Parathyroid adenoma (tissue), 2 donors: ENCODE data around the gene CYTH2.
A peak's percentile ranks its signal among the peaks of the same experiment; 100 is the strongest.

Source experiments
- H2AFZ ChIP-seq: fragments of 300-600 bp; sonication (generic); one replicate; pipeline ENCODE4 v1.7.0; 2017; ENCODE audit warnings: antibody characterized with exemption, mild to moderate bottlenecking
- H3K27ac ChIP-seq: fragments of 300-600 bp; sonication (generic); one replicate; pipeline ENCODE4 v1.7.0; 2017
- H3K27me3 ChIP-seq: fragments of 300-600 bp; sonication (generic); one replicate; pipeline ENCODE4 v1.7.0; 2017; ENCODE audit warnings: low read length; ENCODE audit not compliant: control insufficient read depth, insufficient read depth
- H3K36me3 ChIP-seq: fragments of 300-600 bp; sonication (generic); one replicate; pipeline ENCODE4 v1.7.0; 2017; ENCODE audit warnings: low read length; ENCODE audit not compliant: control insufficient read depth, insufficient read depth
- H3K4me1 ChIP-seq: fragments of 300-600 bp; sonication (generic); one replicate; pipeline ENCODE4 v1.7.0; 2017; ENCODE audit warnings: control low read depth
- H3K4me2 ChIP-seq: fragments of 300-600 bp; sonication (generic); one replicate; pipeline ENCODE4 v1.7.0; 2017; ENCODE audit warnings: low read length
- H3K4me3 ChIP-seq: fragments of 300-600 bp; sonication (generic); one replicate; pipeline ENCODE4 v1.7.0; 2017; ENCODE audit warnings: low read depth, low read length
- H3K79me2 ChIP-seq: fragments of 300-600 bp; sonication (generic); one replicate; pipeline ENCODE4 v1.7.0; 2017; ENCODE audit warnings: control low read depth
- H3K9ac ChIP-seq: fragments of 300-600 bp; sonication (generic); one replicate; pipeline ENCODE4 v1.7.0; 2017; ENCODE audit warnings: mild to moderate bottlenecking
- H3K9me3 ChIP-seq: fragments of 300-600 bp; sonication (generic); one replicate; pipeline ENCODE4 v1.7.0; 2017; ENCODE audit warnings: low read length; ENCODE audit not compliant: control insufficient read depth
- TF ChIP-seq, protein P1 (sequence below): fragments of 300-600 bp; sonication (generic); IDR thresholded peaks from one replicate; pipeline ENCODE4 v1.7.0; 2017; ENCODE audit warnings: antibody characterized with exemption, mild to moderate bottlenecking
- donor health status: primary hyperparathyroidism.

CYTH2 gene

GRCh38 chr19:48443731-48444128 lies 25.4 kb upstream of the CYTH2 start:
- H3K4me3 ChIP-seq, result peak overlapping the region; percentile 70
- no peak overlapping the region for H3K27ac ChIP-seq
- peaks cover 13% of the 10 kb centered on the region for H3K4me1 ChIP-seq
- H3K36me3 ChIP-seq, result no peaks in the 10 kb centered on the region
- peak overlapping the region; percentile 19 for H3K9ac ChIP-seq
- peak overlapping the region; percentile 92 for H3K4me2 ChIP-seq
- no peaks in the 10 kb centered on the region for H3K9me3 ChIP-seq
- peak overlapping the region; percentile 97 for H2AFZ ChIP-seq
- peaks cover 4% of the 10 kb centered on the region for H3K79me2 ChIP-seq
- H3K27me3 ChIP-seq, result no peaks in the 10 kb centered on the region
- TF ChIP-seq, protein P1, sequence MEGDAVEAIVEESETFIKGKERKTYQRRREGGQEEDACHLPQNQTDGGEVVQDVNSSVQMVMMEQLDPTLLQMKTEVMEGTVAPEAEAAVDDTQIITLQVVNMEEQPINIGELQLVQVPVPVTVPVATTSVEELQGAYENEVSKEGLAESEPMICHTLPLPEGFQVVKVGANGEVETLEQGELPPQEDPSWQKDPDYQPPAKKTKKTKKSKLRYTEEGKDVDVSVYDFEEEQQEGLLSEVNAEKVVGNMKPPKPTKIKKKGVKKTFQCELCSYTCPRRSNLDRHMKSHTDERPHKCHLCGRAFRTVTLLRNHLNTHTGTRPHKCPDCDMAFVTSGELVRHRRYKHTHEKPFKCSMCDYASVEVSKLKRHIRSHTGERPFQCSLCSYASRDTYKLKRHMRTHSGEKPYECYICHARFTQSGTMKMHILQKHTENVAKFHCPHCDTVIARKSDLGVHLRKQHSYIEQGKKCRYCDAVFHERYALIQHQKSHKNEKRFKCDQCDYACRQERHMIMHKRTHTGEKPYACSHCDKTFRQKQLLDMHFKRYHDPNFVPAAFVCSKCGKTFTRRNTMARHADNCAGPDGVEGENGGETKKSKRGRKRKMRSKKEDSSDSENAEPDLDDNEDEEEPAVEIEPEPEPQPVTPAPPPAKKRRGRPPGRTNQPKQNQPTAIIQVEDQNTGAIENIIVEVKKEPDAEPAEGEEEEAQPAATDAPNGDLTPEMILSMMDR, result no peak

GRCh38 chr19:48444129-48444935 lies 24.8 kb upstream of the CYTH2 start:
- H3K4me2 ChIP-seq, result peak overlapping the region; percentile 92
- peaks cover 13% of the 10 kb centered on the region for H3K4me1 ChIP-seq
- H3K79me2 ChIP-seq, result peaks cover 4% of the 10 kb centered on the region
- peak overlapping the region; percentile 83 for H3K27ac ChIP-seq
- H3K27me3 ChIP-seq, result no peaks in the 10 kb centered on the region
- H3K9me3 ChIP-seq, result no peaks in the 10 kb centered on the region
- no peaks in the 10 kb centered on the region for H3K36me3 ChIP-seq
- TF ChIP-seq, protein P1, result no peak
- peak overlapping the region; percentile 70 for H3K4me3 ChIP-seq
- peak overlapping the region; percentile 97 for H2AFZ ChIP-seq
- H3K9ac ChIP-seq, result peak overlapping the region; percentile 19

- H3K4me1 ChIP-seq, result peaks cover 13% of the 10 kb centered on the region
- H3K27me3 ChIP-seq, result no peaks in the 10 kb centered on the region
- peaks cover 4% of the 10 kb centered on the region for H3K79me2 ChIP-seq
- H3K36me3 ChIP-seq, result no peaks in the 10 kb centered on the region
- TF ChIP-seq, protein P1, result no peak
- H3K27ac ChIP-seq, result peak overlapping the region; percentile 83
- peak overlapping the region; percentile 70 for H3K4me3 ChIP-seq
- H2AFZ ChIP-seq, result peak overlapping the region; percentile 97
- H3K4me2 ChIP-seq, result peak overlapping the region; percentile 92
- H3K9me3 ChIP-seq, result no peaks in the 10 kb centered on the region
- H3K9ac ChIP-seq, result no peak overlapping the region
Measured at GRCh38 chr19:48444936-48445200, 24.3 kb upstream of the CYTH2 start.

DNA sequence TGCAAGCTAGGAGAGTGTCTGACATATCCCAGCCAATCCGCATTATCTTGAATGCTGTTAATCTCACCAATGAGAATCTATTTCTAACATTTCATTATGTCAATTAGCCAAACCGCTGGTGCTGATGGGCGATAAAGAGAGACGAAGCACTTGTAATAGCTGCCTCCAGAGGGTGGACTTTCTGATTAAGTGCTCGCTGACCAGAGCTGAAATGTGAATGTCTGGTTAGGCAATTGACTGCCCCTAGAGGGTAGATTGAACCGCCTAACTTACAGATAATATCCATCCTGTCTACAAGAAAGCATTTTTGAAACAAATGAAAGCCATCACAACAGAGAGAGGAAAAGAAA lies 23.9 kb upstream of the CYTH2 start:
- TF ChIP-seq, protein P1, result peak; percentile 55

More for the DNA sequence above, 23.9 kb upstream of the CYTH2 start:
- H3K36me3 ChIP-seq, result no peaks in the 10 kb centered on the region
- peak overlapping the region; percentile 92 for H3K4me2 ChIP-seq
- peak overlapping the region; percentile 83 for H3K27ac ChIP-seq
- peak overlapping the region; percentile 97 for H2AFZ ChIP-seq
- no peaks in the 10 kb centered on the region for H3K27me3 ChIP-seq
- H3K9ac ChIP-seq, result no peak overlapping the region
- peaks cover 13% of the 10 kb centered on the region for H3K4me1 ChIP-seq
- H3K79me2 ChIP-seq, result peaks cover 4% of the 10 kb centered on the region
- no peaks in the 10 kb centered on the region for H3K9me3 ChIP-seq
- H3K4me3 ChIP-seq, result peak overlapping the region; percentile 70
